ENCODE results near the gene MEG3. TPM values are rescaled to one million over a fixed set of nuclear protein-coding genes. Genes with fewer than 3 reads are reported as not detected.
A peak's percentile ranks its signal among the peaks of the same experiment; 100 is the strongest.

The MEG3 gene
- total RNA-seq, 2 experiments from 2014 or later, result not detected

GRCh38 chr14:100836941-100837804, 11.3 kb downstream of the MEG3 start:
- no peaks in the 10 kb centered on the region for H3K36me3 Mint-ChIP-seq
- DNase-seq, result no peak
- H3K27me3 Mint-ChIP-seq, result no peaks in the 10 kb centered on the region
- H3K9me3 Mint-ChIP-seq, result no peaks in the 10 kb centered on the region
- H3K4me3 Mint-ChIP-seq, result no peak overlapping the region
- no peaks in the 10 kb centered on the region for H3K4me1 Mint-ChIP-seq
- ATAC-seq (ENCODE audit: low read depth), result no peak
- no peak overlapping the region for H3K27ac Mint-ChIP-seq
- POLR2A ChIA-PET, result no interaction called here

GRCh38 chr14:100837805-100838350, 12.0 kb downstream of the MEG3 start:
- ATAC-seq (ENCODE audit: low read depth), result no peak
- H3K4me3 Mint-ChIP-seq, result no peak overlapping the region
- POLR2A ChIA-PET, result no interaction called here
- DNase-seq, result no peak
- no peaks in the 10 kb centered on the region for H3K27me3 Mint-ChIP-seq
- H3K4me1 Mint-ChIP-seq, result peaks cover 3% of the 10 kb centered on the region
- no peaks in the 10 kb centered on the region for H3K36me3 Mint-ChIP-seq
- no peaks in the 10 kb centered on the region for H3K9me3 Mint-ChIP-seq
- H3K27ac Mint-ChIP-seq, result no peak overlapping the region

GRCh38 chr14:100838493-100839314, 12.8 kb downstream of the MEG3 start:
- no peak overlapping the region for H3K4me3 Mint-ChIP-seq
- no peak for ATAC-seq (ENCODE audit: low read depth)
- H3K27me3 Mint-ChIP-seq, result no peaks in the 10 kb centered on the region
- H3K4me1 Mint-ChIP-seq, result peaks cover 7% of the 10 kb centered on the region
- no peaks in the 10 kb centered on the region for H3K9me3 Mint-ChIP-seq
- POLR2A ChIA-PET, result no interaction called here
- no peaks in the 10 kb centered on the region for H3K36me3 Mint-ChIP-seq
- no peak overlapping the region for H3K27ac Mint-ChIP-seq
- no peak for DNase-seq

- H3K36me3 Mint-ChIP-seq, result no peaks in the 10 kb centered on the region
- no peak for DNase-seq
- ATAC-seq (ENCODE audit: low read depth), result no peak
- H3K9me3 Mint-ChIP-seq, result no peaks in the 10 kb centered on the region
- no peak overlapping the region for H3K27ac Mint-ChIP-seq
- H3K27me3 Mint-ChIP-seq, result no peaks in the 10 kb centered on the region
- POLR2A ChIA-PET, result no interaction called here
- H3K4me3 Mint-ChIP-seq, result no peak overlapping the region
- peaks cover 12% of the 10 kb centered on the region for H3K4me1 Mint-ChIP-seq
Measured at GRCh38 chr14:100839315-100839585, 13.3 kb downstream of the MEG3 start.

- Mint-ChIP-seq H3K36me3 (no peaks in the 10 kb centered on the region), H3K27ac (no peak overlapping the region), H3K27me3 (no peaks in the 10 kb centered on the region), H3K9me3 (no peaks in the 10 kb centered on the region), H3K4me1 (peaks cover 15% of the 10 kb centered on the region), H3K4me3 (no peak overlapping the region)
- POLR2A ChIA-PET, result no interaction called here
- ATAC-seq (ENCODE audit: low read depth), result no peak
- DNase-seq, result no peak
Measured at GRCh38 chr14:100839681-100840111, 13.8 kb downstream of the MEG3 start.

GRCh38 chr14:100840286-100841065, 14.6 kb downstream of the MEG3 start:
- no peaks in the 10 kb centered on the region for H3K9me3 Mint-ChIP-seq
- H3K4me3 Mint-ChIP-seq, result no peak overlapping the region
- no peak overlapping the region for H3K27ac Mint-ChIP-seq
- no peak for DNase-seq
- no peaks in the 10 kb centered on the region for H3K36me3 Mint-ChIP-seq
- no peak for ATAC-seq (ENCODE audit: low read depth)
- peaks cover 15% of the 10 kb centered on the region for H3K4me1 Mint-ChIP-seq
- H3K27me3 Mint-ChIP-seq, result no peaks in the 10 kb centered on the region
- POLR2A ChIA-PET, result no interaction called here

GRCh38 chr14:100841066-100841760, 15.3 kb downstream of the MEG3 start:
- ATAC-seq (ENCODE audit: low read depth) (no peak), DNase-seq (no peak)
- Mint-ChIP-seq H3K36me3 (no peaks in the 10 kb centered on the region), H3K9me3 (no peaks in the 10 kb centered on the region), H3K27me3 (no peaks in the 10 kb centered on the region), H3K4me3 (no peak overlapping the region), H3K4me1 (peaks cover 15% of the 10 kb centered on the region), H3K27ac (no peak overlapping the region)
- POLR2A ChIA-PET, result no interaction called here

GRCh38 chr14:100841761-100842403, 16.0 kb downstream of the MEG3 start:
- Mint-ChIP-seq H3K36me3 (no peaks in the 10 kb centered on the region), H3K27me3 (no peaks in the 10 kb centered on the region), H3K4me1 (peaks cover 15% of the 10 kb centered on the region), H3K27ac (no peak overlapping the region), H3K9me3 (no peaks in the 10 kb centered on the region), H3K4me3 (no peak overlapping the region)
- no peak for DNase-seq
- ATAC-seq (ENCODE audit: low read depth), result no peak
- POLR2A ChIA-PET, result no interaction called here

- ATAC-seq (ENCODE audit: low read depth) (no peak), DNase-seq (no peak)
- H3K36me3 Mint-ChIP-seq, result no peaks in the 10 kb centered on the region
- H3K4me3 Mint-ChIP-seq, result no peak overlapping the region
- H3K27me3 Mint-ChIP-seq, result no peaks in the 10 kb centered on the region
- POLR2A ChIA-PET, result no interaction called here
- H3K27ac Mint-ChIP-seq, result no peak overlapping the region
- no peaks in the 10 kb centered on the region for H3K9me3 Mint-ChIP-seq
- peaks cover 15% of the 10 kb centered on the region for H3K4me1 Mint-ChIP-seq
Measured at GRCh38 chr14:100842799-100843198, 16.9 kb downstream of the MEG3 start.

GRCh38 chr14:100844082-100844408, 18.1 kb downstream of the MEG3 start:
- peaks cover 15% of the 10 kb centered on the region for H3K4me1 Mint-ChIP-seq
- no peak overlapping the region for H3K4me3 Mint-ChIP-seq
- H3K9me3 Mint-ChIP-seq, result no peaks in the 10 kb centered on the region
- peak; percentile 50 for ATAC-seq (ENCODE audit: low read depth)
- no peaks in the 10 kb centered on the region for H3K36me3 Mint-ChIP-seq
- H3K27ac Mint-ChIP-seq, result no peak overlapping the region
- H3K27me3 Mint-ChIP-seq, result no peaks in the 10 kb centered on the region
- POLR2A ChIA-PET, result no interaction called here
- no peak for DNase-seq

- Mint-ChIP-seq H3K27ac (no peak overlapping the region), H3K9me3 (no peaks in the 10 kb centered on the region), H3K27me3 (no peaks in the 10 kb centered on the region), H3K36me3 (no peaks in the 10 kb centered on the region), H3K4me1 (peaks cover 15% of the 10 kb centered on the region), H3K4me3 (no peak overlapping the region)
- DNase-seq (no peak), ATAC-seq (ENCODE audit: low read depth) (no peak)
- POLR2A ChIA-PET, result no interaction called here
Measured at GRCh38 chr14:100844421-100844820, 18.5 kb downstream of the MEG3 start.

- ATAC-seq (ENCODE audit: low read depth), result no peak
- no peak overlapping the region for H3K4me3 Mint-ChIP-seq
- POLR2A ChIA-PET, result no interaction called here
- DNase-seq, result no peak
- H3K4me1 Mint-ChIP-seq, result peaks cover 15% of the 10 kb centered on the region
- no peaks in the 10 kb centered on the region for H3K27me3 Mint-ChIP-seq
- no peaks in the 10 kb centered on the region for H3K9me3 Mint-ChIP-seq
- H3K27ac Mint-ChIP-seq, result no peak overlapping the region
- H3K36me3 Mint-ChIP-seq, result no peaks in the 10 kb centered on the region
Measured at GRCh38 chr14:100844846-100845245, 18.9 kb downstream of the MEG3 start.

GRCh38 chr14:100845341-100845740, 19.4 kb downstream of the MEG3 start:
- POLR2A ChIA-PET, result no interaction called here
- DNase-seq, result no peak
- Mint-ChIP-seq H3K4me3 (no peak overlapping the region), H3K9me3 (no peaks in the 10 kb centered on the region), H3K4me1 (peaks cover 15% of the 10 kb centered on the region), H3K27ac (no peak overlapping the region), H3K36me3 (no peaks in the 10 kb centered on the region), H3K27me3 (no peaks in the 10 kb centered on the region)
- ATAC-seq (ENCODE audit: low read depth), result no peak
